Omental fat pad (tissue), 4 donors: Measurements from ENCODE around the gene ATP8B2. TPM values are rescaled to one million over a fixed set of nuclear protein-coding genes. Genes with fewer than 3 reads are reported as not detected.
"Not testable (repeated sequence)": the region's sequence is repeated elsewhere in the genome, so short reads cannot be mapped to it uniquely, and the experiment has no call there.

Source experiments
- ATAC-seq: fragments of 150-250 bp; one replicate; pipeline ENCODE4 v1.9.1; 2016; ENCODE audit warnings: mild to moderate bottlenecking, moderate library complexity; ENCODE audit not compliant: low FRiP score
- DNase-seq: peaks from one replicate; pipeline ENCODE4 v3.0.0-alpha.2; 2019; ENCODE audit warnings: low spot score
- total RNA-seq, 4 donors: library from RNA; depleted of rRNA; stranded (reverse); fragments of >200 nt; gene quantifications; one replicate each; pipeline ENCODE4 v1.1.0, GENCODE V29; 2016
- TF ChIP-seq, protein P1 (sequence below), 3 donors: fragments of 450-650 bp; IDR thresholded peaks; one replicate each; pipeline ENCODE4 v1.5.1; 2016 to 2017; ENCODE audit warnings: antibody characterized with exemption in 3 of 3, mild to moderate bottlenecking in 3 of 3, moderate library complexity in 2 of 3

The ATP8B2 gene
- total RNA-seq, 4 donors from 2014 or later: 41.6 to 78.3 (median 51.0) TPM

DNA sequence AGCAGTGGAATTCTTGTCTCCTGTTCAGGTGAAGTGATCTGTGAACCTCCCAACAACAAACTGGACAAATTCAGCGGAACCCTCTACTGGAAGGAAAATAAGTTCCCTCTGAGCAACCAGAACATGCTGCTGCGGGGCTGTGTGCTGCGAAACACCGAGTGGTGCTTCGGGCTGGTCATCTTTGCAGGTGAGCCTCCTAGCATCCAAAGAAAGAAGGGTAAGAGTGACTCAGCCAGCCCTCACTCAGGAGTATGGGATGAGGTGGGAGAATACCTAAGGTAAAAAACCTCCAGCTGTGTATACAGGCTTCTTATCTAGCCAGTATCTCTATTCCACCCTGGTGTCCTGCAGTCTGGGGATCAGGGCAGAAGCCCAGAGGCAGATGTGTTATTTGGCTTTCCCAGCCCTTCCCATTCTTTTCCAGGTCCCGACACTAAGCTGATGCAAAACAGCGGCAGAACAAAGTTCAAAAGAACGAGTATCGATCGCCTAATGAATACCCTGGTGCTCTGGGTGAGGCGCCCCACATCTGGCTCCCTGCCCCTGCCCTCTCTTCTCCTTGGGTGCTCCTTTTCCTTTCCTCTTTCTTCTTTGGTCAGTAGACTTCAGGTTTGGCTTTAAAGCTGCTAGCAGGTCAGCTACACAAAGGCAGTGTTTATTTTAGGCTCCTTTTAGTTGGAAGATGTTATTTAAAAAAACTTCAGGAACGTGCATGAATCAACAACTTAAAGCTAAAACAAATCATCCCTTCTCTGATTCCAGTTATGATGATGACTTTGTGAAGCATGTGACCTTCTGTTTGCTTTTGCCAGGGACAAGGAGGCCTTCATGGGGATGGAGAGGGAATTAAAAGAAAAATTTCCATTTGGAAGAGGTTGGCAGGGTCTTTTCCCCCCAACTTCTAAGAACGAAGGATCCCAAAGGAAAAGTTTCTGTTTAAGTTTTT, 9.0 kb downstream of the ATP8B2 start:
- TF ChIP-seq, protein P1, sequence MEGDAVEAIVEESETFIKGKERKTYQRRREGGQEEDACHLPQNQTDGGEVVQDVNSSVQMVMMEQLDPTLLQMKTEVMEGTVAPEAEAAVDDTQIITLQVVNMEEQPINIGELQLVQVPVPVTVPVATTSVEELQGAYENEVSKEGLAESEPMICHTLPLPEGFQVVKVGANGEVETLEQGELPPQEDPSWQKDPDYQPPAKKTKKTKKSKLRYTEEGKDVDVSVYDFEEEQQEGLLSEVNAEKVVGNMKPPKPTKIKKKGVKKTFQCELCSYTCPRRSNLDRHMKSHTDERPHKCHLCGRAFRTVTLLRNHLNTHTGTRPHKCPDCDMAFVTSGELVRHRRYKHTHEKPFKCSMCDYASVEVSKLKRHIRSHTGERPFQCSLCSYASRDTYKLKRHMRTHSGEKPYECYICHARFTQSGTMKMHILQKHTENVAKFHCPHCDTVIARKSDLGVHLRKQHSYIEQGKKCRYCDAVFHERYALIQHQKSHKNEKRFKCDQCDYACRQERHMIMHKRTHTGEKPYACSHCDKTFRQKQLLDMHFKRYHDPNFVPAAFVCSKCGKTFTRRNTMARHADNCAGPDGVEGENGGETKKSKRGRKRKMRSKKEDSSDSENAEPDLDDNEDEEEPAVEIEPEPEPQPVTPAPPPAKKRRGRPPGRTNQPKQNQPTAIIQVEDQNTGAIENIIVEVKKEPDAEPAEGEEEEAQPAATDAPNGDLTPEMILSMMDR (IDR thresholded peaks at IDR 0.05): no peak
- DNase-seq: no peak
- no peak for ATAC-seq

GRCh38 chr1:154335025-154335714, 9.8 kb downstream of the ATP8B2 start:
- TF ChIP-seq, protein P1 (IDR thresholded peaks at IDR 0.05): no peak
- ATAC-seq: peak; percentile 52
- DNase-seq: peak; percentile 83

DNA sequence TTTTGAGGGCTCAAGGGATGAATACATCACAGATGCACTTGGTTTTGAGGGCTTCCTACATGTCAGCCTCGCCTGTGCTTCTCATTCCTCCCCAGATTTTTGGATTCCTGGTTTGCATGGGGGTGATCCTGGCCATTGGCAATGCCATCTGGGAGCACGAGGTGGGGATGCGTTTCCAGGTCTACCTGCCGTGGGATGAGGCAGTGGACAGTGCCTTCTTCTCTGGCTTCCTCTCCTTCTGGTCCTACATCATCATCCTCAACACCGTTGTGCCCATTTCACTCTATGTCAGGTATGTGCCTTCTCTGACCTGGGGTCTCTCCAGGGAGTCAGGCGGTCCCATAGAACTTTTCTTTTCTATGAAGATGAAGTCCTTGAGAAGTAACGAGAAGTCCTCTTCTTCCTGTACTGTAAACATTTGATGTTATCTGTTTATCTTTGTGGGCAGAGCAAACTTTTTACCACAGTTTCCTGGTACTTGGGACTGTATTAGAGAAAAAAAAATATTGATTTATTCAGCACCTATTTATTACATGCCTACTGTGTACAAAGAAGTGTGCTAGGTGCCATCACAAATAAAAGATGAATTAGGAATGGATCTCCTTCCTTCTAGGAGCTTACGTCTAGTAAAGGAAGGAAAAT, 12.0 kb downstream of the ATP8B2 start:
- DNase-seq: no peak
- no peak for ATAC-seq
- TF ChIP-seq, protein P1 (IDR thresholded peaks at IDR 0.05): no peak

DNA sequence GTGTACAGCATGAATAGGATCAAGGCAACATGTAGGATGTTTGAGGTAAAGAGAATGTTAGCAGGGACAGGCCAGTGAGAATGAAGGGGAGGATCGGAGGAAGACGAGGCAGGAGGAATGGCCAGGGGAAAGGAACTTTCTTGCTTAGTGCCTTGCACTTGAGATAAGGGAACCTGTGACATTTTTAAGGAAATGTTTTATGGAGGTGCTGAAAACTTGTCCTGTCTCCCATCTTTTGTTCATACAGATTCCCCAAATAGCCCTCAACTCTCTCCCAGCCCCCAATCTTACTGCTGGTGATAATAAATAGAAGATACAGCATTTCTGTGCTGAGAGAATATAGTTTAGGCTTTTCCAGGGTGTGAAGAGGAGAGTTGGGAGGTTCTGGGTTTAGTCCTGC, 13.6 kb downstream of the ATP8B2 start:
- TF ChIP-seq, protein P1 (IDR thresholded peaks at IDR 0.05): no peak
- ATAC-seq: no peak

DNA sequence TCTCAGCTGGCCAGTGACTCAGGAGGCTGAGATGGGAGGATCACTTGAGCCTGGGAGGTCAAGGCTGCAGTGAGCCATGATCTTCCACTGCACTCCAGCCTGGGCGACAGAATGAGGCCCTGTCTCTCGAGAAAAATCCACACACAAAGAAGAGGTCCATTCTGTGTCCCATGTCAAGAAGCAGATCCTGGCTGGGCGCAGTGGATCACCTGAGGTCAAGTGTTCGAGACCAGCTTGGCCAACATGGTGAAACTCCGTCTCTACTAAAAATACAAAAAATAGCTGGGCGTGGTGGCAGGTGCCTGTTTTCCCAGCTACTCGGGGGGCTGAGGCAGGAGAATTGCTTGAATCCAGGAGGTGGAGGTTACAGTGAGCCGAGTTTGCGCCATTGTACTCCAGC, 16.0 kb downstream of the ATP8B2 start:
- not testable (repeated sequence) for DNase-seq, ATAC-seq

More for the DNA sequence above, 13.6 kb downstream of the ATP8B2 start:
- DNase-seq: no peak

DNA sequence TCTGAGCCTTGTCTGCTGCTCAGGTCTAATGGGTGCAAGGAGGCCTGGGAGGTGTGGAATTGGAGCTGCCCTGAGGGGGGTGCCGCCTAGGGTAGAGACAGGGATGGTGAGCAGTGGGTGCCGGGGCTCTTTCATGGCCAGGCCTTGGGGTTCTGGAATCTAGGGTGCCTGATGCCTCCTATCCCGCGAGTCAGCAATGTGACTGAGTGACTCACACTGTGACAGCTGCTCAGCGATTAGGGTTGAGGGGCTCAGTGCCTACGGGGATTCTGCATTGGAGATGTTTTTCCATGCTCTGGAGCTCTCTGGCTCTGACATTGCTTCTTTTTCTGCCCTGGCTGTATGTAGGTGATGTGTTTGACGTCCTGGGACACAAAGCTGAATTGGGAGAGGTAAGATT, 16.8 kb downstream of the ATP8B2 start:
- no peak for DNase-seq
- no peak for ATAC-seq
- TF ChIP-seq, protein P1 (IDR thresholded peaks at IDR 0.05): no peak

GRCh38 chr1:154342836-154343472, 17.6 kb downstream of the ATP8B2 start:
- ATAC-seq: no peak
- TF ChIP-seq, protein P1 (IDR thresholded peaks at IDR 0.05): no peak
- DNase-seq: no peak
